ENCODE measurements around the gene FUT2. TPM values are rescaled to one million over a fixed set of nuclear protein-coding genes. Genes with fewer than 3 reads are reported as not detected.
A peak's percentile ranks its signal among the peaks of the same experiment; 100 is the strongest.

Gene FUT2
- total and polyA plus RNA-seq, 2 of the 13 experiments (the other 11 are each of a cell fraction or from before 2014, with no cell fraction given): 0.07 TPM; not detected in 1

DNA sequence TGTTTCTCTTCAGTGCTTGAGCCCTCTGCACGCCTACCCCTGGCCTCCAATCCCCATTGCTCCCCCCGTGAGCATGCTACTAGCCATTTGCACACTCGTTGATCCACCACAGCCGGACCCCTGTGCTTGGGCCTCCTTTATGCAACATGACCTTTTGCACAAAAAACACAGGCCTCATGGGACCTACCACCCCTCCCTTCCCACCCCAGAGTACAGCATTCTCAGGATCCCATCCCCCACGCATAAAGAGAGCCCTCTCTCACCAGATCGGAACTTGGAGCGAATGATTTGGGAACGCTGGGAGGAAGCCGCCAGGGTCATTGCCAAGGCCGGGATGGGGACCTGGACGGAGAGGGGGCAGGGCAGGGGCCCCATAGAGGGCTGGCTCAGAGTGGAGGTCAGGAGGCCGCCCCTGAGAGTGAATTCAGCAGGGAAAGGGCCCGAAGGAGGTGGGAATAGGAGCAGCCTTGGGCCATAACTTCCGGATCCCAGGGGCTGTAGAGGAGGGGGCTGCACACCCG lies 23.0 kb downstream of the FUT2 start (continued):
- peak; percentile 35 for TF ChIP-seq YY1 (IDR thresholded peaks at IDR 0.05; ENCODE audit: insufficient read depth, insufficient replicate concordance, low read depth, low read length)
- TF ChIP-seq ZNF614 (CRISPR knock-in tag; IDR thresholded peaks at IDR 0.05; ENCODE audit: borderline replicate concordance): peak; percentile 35; the same call in 1 of the 2 replicates
- peak; percentile 28; the same call in 1 of the 2 replicates for TF ChIP-seq CEBPG (CRISPR knock-in tag; IDR thresholded peaks at IDR 0.05)
- no peak for TF ChIP-seq ZNF816 (CRISPR knock-in tag; IDR thresholded peaks at IDR 0.05; ENCODE audit: borderline replicate concordance)
- TF ChIP-seq GFI1 (CRISPR knock-in tag; IDR thresholded peaks at IDR 0.05; ENCODE audit: borderline replicate concordance): 0 out of 2 replicates have a peak, but pooled peaks have one; percentile 32
- peak; percentile 52; the same call in 1 of the 2 replicates for TF ChIP-seq IRF2 (CRISPR knock-in tag; IDR thresholded peaks at IDR 0.05)
- no peak for TF ChIP-seq SMYD3 (CRISPR knock-in tag; IDR thresholded peaks at IDR 0.05)
- TF ChIP-seq, protein P1, sequence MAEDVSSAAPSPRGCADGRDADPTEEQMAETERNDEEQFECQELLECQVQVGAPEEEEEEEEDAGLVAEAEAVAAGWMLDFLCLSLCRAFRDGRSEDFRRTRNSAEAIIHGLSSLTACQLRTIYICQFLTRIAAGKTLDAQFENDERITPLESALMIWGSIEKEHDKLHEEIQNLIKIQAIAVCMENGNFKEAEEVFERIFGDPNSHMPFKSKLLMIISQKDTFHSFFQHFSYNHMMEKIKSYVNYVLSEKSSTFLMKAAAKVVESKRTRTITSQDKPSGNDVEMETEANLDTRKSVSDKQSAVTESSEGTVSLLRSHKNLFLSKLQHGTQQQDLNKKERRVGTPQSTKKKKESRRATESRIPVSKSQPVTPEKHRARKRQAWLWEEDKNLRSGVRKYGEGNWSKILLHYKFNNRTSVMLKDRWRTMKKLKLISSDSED (CRISPR knock-in tag; IDR thresholded peaks at IDR 0.05): no peak
- TF ChIP-seq, protein P2, sequence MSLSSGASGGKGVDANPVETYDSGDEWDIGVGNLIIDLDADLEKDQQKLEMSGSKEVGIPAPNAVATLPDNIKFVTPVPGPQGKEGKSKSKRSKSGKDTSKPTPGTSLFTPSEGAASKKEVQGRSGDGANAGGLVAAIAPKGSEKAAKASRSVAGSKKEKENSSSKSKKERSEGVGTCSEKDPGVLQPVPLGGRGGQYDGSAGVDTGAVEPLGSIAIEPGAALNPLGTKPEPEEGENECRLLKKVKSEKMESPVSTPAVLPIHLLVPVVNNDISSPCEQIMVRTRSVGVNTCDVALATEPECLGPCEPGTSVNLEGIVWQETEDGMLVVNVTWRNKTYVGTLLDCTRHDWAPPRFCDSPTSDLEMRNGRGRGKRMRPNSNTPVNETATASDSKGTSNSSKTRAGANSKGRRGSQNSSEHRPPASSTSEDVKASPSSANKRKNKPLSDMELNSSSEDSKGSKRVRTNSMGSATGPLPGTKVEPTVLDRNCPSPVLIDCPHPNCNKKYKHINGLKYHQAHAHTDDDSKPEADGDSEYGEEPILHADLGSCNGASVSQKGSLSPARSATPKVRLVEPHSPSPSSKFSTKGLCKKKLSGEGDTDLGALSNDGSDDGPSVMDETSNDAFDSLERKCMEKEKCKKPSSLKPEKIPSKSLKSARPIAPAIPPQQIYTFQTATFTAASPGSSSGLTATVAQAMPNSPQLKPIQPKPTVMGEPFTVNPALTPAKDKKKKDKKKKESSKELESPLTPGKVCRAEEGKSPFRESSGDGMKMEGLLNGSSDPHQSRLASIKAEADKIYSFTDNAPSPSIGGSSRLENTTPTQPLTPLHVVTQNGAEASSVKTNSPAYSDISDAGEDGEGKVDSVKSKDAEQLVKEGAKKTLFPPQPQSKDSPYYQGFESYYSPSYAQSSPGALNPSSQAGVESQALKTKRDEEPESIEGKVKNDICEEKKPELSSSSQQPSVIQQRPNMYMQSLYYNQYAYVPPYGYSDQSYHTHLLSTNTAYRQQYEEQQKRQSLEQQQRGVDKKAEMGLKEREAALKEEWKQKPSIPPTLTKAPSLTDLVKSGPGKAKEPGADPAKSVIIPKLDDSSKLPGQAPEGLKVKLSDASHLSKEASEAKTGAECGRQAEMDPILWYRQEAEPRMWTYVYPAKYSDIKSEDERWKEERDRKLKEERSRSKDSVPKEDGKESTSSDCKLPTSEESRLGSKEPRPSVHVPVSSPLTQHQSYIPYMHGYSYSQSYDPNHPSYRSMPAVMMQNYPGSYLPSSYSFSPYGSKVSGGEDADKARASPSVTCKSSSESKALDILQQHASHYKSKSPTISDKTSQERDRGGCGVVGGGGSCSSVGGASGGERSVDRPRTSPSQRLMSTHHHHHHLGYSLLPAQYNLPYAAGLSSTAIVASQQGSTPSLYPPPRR (CRISPR knock-in tag; IDR thresholded peaks at IDR 0.05; ENCODE audit: borderline replicate concordance): peak; percentile 75; the same call in 1 of the 2 replicates
- no peak for TF ChIP-seq ZNF180 (CRISPR knock-in tag; IDR thresholded peaks at IDR 0.05; ENCODE audit: borderline replicate concordance, low read depth)
- TF ChIP-seq ATRX (CRISPR knock-in tag; IDR thresholded peaks at IDR 0.05; ENCODE audit: borderline replicate concordance): no peak
- TF ChIP-seq, protein P3, sequence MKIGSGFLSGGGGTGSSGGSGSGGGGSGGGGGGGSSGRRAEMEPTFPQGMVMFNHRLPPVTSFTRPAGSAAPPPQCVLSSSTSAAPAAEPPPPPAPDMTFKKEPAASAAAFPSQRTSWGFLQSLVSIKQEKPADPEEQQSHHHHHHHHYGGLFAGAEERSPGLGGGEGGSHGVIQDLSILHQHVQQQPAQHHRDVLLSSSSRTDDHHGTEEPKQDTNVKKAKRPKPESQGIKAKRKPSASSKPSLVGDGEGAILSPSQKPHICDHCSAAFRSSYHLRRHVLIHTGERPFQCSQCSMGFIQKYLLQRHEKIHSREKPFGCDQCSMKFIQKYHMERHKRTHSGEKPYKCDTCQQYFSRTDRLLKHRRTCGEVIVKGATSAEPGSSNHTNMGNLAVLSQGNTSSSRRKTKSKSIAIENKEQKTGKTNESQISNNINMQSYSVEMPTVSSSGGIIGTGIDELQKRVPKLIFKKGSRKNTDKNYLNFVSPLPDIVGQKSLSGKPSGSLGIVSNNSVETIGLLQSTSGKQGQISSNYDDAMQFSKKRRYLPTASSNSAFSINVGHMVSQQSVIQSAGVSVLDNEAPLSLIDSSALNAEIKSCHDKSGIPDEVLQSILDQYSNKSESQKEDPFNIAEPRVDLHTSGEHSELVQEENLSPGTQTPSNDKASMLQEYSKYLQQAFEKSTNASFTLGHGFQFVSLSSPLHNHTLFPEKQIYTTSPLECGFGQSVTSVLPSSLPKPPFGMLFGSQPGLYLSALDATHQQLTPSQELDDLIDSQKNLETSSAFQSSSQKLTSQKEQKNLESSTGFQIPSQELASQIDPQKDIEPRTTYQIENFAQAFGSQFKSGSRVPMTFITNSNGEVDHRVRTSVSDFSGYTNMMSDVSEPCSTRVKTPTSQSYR (CRISPR knock-in tag; IDR thresholded peaks at IDR 0.05; ENCODE audit: borderline replicate concordance): peak; percentile 96
- TF ChIP-seq, protein P4, sequence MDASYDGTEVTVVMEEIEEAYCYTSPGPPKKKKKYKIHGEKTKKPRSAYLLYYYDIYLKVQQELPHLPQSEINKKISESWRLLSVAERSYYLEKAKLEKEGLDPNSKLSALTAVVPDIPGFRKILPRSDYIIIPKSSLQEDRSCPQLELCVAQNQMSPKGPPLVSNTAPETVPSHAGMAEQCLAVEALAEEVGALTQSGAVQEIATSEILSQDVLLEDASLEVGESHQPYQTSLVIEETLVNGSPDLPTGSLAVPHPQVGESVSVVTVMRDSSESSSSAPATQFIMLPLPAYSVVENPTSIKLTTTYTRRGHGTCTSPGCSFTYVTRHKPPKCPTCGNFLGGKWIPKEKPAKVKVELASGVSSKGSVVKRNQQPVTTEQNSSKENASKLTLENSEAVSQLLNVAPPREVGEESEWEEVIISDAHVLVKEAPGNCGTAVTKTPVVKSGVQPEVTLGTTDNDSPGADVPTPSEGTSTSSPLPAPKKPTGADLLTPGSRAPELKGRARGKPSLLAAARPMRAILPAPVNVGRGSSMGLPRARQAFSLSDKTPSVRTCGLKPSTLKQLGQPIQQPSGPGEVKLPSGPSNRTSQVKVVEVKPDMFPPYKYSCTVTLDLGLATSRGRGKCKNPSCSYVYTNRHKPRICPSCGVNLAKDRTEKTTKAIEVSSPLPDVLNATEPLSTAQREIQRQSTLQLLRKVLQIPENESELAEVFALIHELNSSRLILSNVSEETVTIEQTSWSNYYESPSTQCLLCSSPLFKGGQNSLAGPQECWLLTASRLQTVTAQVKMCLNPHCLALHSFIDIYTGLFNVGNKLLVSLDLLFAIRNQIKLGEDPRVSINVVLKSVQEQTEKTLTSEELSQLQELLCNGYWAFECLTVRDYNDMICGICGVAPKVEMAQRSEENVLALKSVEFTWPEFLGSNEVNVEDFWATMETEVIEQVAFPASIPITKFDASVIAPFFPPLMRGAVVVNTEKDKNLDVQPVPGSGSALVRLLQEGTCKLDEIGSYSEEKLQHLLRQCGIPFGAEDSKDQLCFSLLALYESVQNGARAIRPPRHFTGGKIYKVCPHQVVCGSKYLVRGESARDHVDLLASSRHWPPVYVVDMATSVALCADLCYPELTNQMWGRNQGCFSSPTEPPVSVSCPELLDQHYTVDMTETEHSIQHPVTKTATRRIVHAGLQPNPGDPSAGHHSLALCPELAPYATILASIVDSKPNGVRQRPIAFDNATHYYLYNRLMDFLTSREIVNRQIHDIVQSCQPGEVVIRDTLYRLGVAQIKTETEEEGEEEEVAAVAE (CRISPR knock-in tag; IDR thresholded peaks at IDR 0.05; ENCODE audit: borderline replicate concordance): 0 out of 2 replicates have a peak, but pooled peaks have one; percentile 22
